ENCODE data around the gene DSCAML1.
A peak's percentile ranks its signal among the peaks of the same experiment; 100 is the strongest.

Gene DSCAML1

GRCh38 chr11:117796872-117797529 is at the start of gene DSCAML1:
Gene DSCAML1, minus strand, starts transcription at chr11:117797216. Its CDS starts 137 bp downstream, at chr11:117797079.
- DNase-seq, result peak; percentile 30

- DNase-seq, result peak; percentile 86
These were observed 46.9 kb upstream of the DSCAML1 start for GRCh38 chr11:117843666-117844484.

- no peak for DNase-seq
These were observed 45.3 kb upstream of the DSCAML1 start for GRCh38 chr11:117842131-117842941.

- DNase-seq, result no peak
These were observed 44.6 kb upstream of the DSCAML1 start for GRCh38 chr11:117841551-117842031.

- DNase-seq, result no peak
These were observed 44.0 kb upstream of the DSCAML1 start for GRCh38 chr11:117840881-117841550.

- no peak for DNase-seq
These were observed 43.2 kb upstream of the DSCAML1 start for GRCh38 chr11:117839936-117840813.

GRCh38 chr11:117839380-117839881 is 42.4 kb upstream of the DSCAML1 start:
- no peak for DNase-seq

- DNase-seq, result no peak
These were observed 41.9 kb upstream of the DSCAML1 start for GRCh38 chr11:117838901-117839300.

- DNase-seq, result peak; percentile 25
These were observed 40.8 kb upstream of the DSCAML1 start for GRCh38 chr11:117837791-117838190.

- DNase-seq, result no peak
These were observed 40.2 kb upstream of the DSCAML1 start for GRCh38 chr11:117837070-117837776.

GRCh38 chr11:117836077-117836960 is 39.3 kb upstream of the DSCAML1 start:
- DNase-seq, result no peak

GRCh38 chr11:117835576-117835975 is 38.6 kb upstream of the DSCAML1 start:
- no peak for DNase-seq

- DNase-seq, result no peak
These were observed 37.9 kb upstream of the DSCAML1 start for GRCh38 chr11:117834838-117835443.

GRCh38 chr11:117834068-117834810 is 37.2 kb upstream of the DSCAML1 start:
- no peak for DNase-seq

- DNase-seq, result no peak
These were observed 36.4 kb upstream of the DSCAML1 start for GRCh38 chr11:117833401-117833891.

GRCh38 chr11:117832511-117832910 is 35.5 kb upstream of the DSCAML1 start:
- DNase-seq, result no peak

- DNase-seq, result no peak
These were observed 34.8 kb upstream of the DSCAML1 start for GRCh38 chr11:117831661-117832415.

All from activated gamma-delta T cell treated with Interleukin-2 at 50 U/mL for 16 hours (primary cell).